ENCODE data around the gene LAG3.
A peak's percentile ranks its signal among the peaks of the same experiment; 100 is the strongest.
"Not testable (repeated sequence)": the region's sequence is repeated elsewhere in the genome, so short reads cannot be mapped to it uniquely, and the experiment has no call there.

LAG3 gene

GRCh38 chr12:6772331-6772695 lies at the start of gene LAG3:
TSS of gene LAG3 (plus strand) at chr12:6772520. CDS start at chr12:6772853, 333 bp downstream.
- H3K4me3 ChIP-seq (ENCODE audit: low read depth, low read length), result no peak within 1 kb of the TSS

DNA sequence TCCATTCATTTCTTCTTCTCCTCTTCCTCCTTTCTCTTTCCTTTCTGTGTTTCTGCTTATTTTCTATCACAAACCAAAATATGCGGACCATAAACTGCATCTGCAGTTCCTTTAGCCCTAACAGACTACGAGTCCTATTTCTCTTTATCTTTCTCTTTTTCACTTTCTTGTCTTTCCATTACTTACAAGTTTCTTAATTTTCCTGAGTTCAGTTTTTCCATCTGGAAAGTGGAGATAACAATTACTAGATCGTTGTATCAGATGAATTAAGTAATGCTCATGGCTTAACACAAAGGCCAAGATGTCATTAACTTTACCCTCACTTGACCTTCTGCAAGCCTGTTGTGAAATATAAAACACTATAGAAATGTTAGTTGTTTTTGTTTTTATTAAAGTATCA lies 49.5 kb upstream of the LAG3 start:
- H3K4me3 ChIP-seq (ENCODE audit: low read depth, low read length), result no peak overlapping the region

GRCh38 chr12:6723607-6724408 lies 48.5 kb upstream of the LAG3 start, which contains the start of gene COPS7A:
TSS of gene COPS7A (plus strand) at chr12:6724046. CDS start at chr12:6724657, 611 bp downstream.
- peak within 1 kb of the TSS; percentile 54 for H3K4me3 ChIP-seq (ENCODE audit: low read depth, low read length)

DNA sequence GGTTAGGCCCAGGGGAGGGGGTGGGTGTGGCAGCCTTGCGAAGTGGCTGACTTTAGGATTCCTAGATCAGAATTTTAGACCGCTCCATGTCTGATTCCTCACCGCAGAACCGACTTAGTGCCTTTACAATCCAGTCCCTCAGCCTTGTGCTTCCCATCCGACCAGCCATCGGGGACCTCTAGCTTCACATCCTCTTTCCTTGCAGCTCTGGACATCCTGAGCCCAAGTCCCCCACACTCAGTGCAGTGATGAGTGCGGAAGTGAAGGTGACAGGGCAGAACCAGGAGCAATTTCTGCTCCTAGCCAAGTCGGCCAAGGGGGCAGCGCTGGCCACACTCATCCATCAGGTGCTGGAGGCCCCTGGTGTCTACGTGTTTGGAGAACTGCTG lies 47.9 kb upstream of the LAG3 start:
- H3K4me3 ChIP-seq (ENCODE audit: low read depth, low read length), result peak overlapping the region; percentile 54

DNA sequence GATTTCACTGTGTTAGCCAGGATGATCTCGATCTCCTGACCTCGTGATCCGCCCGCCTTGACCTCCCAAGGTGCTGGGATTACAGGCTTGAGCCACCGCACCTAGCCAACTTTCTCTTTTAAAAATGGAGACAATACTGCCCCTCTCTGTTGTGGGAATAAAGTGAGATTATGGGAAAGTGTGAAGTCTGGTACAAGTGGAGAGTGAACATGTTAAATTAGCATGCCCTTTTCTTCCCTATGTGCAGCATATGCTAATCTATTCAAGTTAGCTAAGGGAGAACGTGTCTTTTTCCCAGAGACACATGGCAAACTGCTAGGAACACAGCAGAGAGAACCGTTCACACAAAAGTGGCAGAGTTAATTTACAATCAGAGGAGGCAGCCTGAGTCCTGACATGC lies 47.0 kb upstream of the LAG3 start:
- no peak overlapping the region for H3K4me3 ChIP-seq (ENCODE audit: low read depth, low read length)

DNA sequence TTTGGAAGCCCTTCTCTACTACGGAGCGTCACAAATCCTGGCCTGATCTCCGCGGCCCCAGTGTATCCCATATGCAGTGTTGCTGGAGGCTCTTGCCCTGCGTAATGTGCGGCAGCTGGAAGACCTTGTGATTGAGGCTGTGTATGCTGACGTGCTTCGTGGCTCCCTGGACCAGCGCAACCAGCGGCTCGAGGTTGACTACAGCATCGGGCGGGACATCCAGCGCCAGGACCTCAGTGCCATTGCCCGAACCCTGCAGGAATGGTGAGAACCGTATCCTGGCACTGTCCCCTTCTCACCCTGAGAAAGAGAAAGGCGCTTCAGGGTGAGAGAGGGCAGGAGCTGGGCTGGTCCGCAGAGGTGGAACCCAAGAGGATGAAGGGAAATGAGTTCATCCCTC lies 43.1 kb upstream of the LAG3 start:
- H3K4me3 ChIP-seq (ENCODE audit: low read depth, low read length), result no peak overlapping the region

DNA sequence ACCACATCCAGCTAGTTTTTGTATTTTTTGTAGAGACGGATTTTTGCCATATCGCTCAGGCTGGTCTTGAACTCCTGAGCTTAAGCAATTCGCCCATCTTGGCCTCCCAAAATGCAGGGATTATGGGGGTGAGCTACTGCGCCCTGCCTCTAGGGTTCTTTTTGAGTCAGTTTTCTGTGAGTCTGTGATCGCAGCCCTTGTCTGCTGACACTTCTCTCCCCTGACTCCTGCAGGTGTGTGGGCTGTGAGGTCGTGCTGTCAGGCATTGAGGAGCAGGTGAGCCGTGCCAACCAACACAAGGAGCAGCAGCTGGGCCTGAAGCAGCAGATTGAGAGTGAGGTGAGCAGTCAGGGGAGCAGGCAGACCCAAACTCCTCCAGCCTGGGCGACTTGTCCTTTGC lies 42.2 kb upstream of the LAG3 start:
- H3K4me3 ChIP-seq (ENCODE audit: low read depth, low read length), result no peak overlapping the region

DNA sequence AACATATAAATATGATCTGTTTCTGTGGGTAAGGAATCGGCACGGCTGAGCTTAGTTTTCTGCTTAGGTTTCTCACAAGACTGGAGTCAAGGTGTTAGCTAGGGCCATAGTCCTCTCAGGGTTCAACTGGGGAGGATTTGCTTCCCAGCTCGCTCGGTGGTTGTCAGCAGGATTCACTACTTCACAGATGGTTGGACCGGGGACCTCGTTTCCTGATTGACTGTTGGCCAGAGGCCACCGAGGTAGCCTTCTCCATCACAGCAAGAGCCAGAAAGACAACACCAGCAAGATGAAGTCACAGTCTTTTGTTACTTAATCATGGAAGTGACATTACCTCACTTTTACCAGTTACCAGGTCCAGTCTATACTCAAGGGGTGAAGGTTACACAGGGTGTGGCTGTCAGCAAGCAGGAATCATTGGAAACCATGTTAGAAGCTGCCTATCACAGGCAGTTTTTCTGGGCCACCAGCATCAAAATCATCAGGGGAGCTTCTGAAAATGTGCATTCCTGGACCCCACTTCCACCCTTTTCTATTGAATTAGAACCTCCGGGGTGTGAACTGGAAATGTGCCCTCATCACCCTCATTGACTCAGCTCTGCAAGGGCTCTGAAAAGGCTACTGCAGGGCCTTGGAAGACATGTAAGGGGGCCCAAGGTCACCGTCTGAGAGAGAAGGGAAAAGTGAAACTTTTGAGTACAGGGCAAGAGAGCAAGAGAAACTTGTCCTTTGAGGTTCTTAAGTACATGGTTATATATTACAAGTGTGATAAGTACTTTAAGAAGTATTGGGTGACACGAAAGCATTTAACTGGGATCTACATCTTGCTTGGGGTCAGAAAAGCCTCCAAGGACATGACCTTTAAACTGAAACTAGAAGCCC lies 37.6 kb upstream of the LAG3 start:
- no peak overlapping the region for H3K4me3 ChIP-seq (ENCODE audit: low read depth, low read length)

DNA sequence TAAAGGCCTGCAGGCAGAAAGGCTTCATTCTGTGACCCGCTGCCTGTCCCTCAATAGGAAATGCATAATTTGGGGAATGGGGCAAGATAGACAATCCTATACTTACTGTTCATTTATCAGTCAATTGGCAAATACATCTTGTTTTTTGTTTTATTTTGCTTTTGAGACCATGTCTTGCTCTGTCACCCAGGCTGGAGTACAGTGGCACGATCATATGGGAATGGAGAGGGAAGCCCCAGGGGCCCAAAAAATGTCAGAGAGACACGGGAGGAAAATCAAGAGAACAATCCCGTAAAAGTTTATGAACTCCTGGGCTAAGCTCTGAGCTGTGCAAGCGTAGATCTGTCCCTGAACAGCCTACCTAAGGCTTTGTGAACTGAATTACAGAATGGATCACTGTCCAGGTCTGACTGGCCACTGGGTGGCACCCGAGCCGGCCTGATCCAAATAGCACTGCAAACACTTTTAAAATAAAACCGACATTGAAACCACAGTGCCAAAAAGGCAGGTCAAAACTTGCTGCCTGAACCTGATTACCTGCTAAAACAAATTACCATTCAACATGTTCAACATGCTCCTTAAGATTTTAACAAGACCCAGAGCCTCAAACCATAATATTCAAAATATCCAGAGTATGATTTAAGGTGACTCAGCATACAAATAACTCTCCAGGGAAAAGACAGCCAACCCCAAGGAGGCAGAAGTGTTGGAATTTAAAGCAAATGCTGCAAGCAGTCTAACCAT lies 36.7 kb upstream of the LAG3 start:
- no peak overlapping the region for H3K4me3 ChIP-seq (ENCODE audit: low read depth, low read length)

GRCh38 chr12:6736754-6737153 lies 35.6 kb upstream of the LAG3 start:
- no peak overlapping the region for H3K4me3 ChIP-seq (ENCODE audit: low read depth, low read length)

DNA sequence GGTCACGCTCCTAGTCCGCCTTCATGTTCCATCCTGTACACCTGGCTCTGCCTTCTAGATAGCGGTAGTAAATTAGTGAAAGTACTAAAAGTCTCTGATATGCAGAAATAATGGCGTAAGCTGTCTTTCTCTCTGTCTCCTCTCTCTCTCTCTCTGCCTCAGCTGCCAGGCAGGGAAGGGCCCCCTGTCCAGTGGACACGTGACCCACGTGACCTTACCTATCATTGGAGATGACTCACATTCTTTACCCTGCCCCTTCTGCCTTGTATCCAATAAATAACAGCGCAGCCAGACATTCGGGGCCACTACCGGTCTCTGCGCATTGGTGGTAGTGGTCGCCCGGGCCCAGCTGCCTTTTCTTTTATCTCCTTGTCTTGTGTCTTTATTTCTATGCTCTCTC lies 30.2 kb upstream of the LAG3 start:
- H3K4me3 ChIP-seq (ENCODE audit: low read depth, low read length), result not testable (repeated sequence)

- H3K4me3 ChIP-seq (ENCODE audit: low read depth, low read length), result no peak overlapping the region
These were observed 29.5 kb upstream of the LAG3 start for GRCh38 chr12:6742834-6743233.

DNA sequence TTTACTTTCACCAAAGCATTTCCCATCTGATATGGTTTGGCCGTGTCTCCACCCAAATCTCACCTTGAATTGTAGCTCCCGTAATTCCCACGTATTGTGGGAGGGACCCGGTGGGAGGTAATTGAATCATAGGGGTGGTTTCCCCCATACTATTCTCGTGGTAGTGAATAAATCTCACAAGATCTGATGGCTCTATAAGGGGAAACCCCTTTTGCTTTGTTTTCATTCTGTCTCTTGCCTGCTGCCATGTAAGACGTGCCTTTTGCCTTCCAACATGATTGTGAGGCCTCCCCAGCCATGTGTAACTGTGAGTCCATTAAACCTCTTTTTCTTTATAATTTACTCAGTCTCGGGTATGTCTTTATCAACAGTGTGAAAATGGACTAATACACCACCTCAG lies 29.0 kb upstream of the LAG3 start:
- not testable (repeated sequence) for H3K4me3 ChIP-seq (ENCODE audit: low read depth, low read length)

DNA sequence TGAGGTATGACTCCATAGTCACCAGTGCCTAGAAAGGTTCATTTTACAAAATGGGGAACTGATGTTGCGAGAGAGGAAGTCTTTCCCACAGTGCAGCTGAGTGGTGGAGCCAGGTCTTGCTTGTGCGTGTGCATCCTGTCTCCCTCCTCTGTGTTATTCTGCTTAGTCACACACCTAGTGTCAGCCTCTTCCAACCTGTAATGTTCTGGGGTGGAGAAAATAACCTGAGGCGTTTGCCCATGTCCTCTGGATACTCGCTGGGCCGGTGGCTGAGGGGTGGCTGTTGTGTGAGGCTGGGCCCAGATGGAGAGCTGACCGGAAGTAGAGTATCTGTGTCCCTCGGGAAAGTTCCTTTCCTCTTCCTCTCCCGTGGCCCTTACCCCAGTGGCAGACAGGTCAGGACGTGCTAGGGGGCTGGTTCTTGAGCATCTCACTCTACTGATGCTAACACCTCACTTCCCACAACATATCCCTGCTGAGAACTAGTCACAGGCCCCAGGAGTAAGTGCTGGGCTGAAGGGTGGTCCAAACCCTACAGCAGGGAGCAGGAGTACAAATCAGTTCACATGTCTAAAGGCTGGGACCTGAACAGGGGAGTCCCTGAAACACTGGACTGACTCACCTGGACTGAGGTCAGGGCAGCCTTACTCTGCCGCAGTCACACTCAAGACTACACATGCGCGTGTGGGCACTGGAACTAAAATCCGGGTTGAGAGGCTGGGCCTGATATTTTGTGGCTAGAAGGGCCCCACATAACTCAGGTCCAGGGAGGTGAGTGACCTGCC lies 26.4 kb upstream of the LAG3 start:
- H3K4me3 ChIP-seq (ENCODE audit: low read depth, low read length), result no peak overlapping the region

DNA sequence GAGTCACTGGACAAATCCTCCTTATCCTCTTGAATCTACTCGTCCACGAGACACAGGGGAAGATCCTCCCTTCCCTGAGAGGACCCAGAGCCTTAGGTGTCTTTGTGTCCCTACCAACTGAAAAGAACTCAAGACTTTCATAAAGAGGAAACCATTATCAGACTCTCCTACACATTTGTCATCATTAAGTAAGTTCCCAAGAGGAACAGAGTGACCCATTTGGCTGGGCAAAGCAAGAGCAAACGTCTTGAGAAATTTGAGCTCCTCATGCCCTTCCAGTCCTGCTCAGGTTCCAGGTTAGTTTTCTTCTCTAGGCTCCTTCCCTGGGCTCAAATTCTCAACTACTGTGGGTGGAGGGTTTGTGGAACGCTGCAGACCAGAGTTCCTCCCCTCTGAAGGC lies 25.1 kb upstream of the LAG3 start:
- H3K4me3 ChIP-seq (ENCODE audit: low read depth, low read length), result no peak overlapping the region

- no peak overlapping the region for H3K4me3 ChIP-seq (ENCODE audit: low read depth, low read length)
These were observed 23.6 kb upstream of the LAG3 start for GRCh38 chr12:6748761-6749160.

DNA sequence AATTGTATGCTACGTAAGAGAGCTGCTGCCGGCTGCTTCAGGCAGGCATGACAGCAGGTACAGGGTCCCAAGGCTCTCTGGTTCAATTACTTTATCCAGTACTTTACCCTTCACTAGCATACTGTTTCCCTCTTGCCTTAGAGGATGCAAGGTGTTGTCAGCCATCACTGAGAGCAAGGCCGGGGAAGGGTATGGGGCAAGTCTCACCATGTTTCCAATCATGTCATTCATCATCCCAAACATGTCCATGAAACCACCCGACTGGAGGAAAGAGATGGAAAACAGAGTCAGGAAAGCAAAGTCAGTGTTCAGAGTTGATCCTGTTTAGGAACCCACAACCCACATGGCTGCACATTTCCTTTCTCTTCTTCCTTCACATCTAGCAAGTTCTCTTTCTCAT lies 21.8 kb upstream of the LAG3 start:
- H3K4me3 ChIP-seq (ENCODE audit: low read depth, low read length), result no peak overlapping the region

DNA sequence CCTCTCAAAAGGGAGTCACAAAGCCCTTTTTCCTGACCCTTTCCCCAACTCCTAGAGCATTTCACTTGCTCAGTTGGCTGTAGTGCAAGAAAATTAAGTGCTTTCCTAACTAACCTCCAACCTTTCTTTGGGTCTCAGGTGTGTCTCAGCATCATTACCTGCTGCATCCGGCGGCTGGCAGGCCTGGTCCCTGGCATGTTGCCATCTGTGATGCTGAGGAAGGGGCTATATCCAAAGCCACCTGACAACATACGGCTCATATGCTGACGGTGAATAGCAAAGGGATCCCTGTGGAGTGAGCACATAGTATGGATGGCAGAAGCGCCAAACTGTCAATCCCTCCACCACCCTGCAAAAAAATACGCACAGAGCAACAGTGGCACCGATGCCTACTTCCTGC lies 20.6 kb upstream of the LAG3 start:
- peak overlapping the region; percentile 89 for H3K4me3 ChIP-seq (ENCODE audit: low read depth, low read length)

DNA sequence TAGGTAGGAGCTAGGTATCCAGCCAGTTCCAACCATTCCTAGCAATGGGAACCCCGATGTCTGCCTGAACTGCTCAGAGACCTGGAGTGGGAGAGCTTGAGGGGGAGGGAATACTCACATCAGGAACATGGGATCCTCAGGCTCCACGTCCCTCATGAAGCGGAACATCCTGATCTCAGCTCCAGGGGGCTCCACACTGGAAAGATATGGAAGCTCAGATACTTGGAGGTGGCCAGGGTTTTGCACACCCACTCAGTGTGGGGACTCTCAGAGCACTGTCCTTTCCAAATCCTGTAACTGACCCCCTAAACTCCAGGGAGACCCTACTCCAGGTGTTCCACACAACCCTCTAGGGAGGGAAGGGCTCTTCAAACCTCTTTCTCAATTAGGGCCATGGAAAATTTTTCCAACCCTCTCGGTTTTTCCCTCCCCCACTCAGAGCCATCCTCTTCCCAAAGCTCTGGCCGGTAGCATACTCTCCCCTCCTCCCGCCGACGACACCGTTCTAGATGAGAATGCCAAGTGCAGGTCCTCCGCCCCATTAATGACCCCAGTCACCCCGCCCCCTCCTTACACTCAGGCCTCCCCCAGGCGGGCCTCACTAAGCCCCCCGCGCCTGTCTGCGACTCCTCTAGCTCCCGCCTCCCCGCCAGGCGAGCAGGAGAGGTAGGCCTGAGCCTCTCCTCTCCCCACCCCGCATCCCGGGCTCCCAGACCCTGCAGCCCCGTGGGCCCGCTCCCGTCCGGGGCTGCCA lies 20.0 kb upstream of the LAG3 start:
- peak overlapping the region; percentile 89 for H3K4me3 ChIP-seq (ENCODE audit: low read depth, low read length)
